GM21447 (cell line): Measurements from ENCODE around the gene TBXT.
A peak's percentile ranks its signal among the peaks of the same experiment; 100 is the strongest.
"Not testable (repeated sequence)": the region's sequence is repeated elsewhere in the genome, so short reads cannot be mapped to it uniquely, and the experiment has no call there.

Experiments used
- ATAC-seq: cut with Tn5 transposase; IDR thresholded peaks from one replicate; pipeline ENCODE4 v1.9.1; 2021; ENCODE audit not compliant: unreplicated experiment

Gene TBXT

GRCh38 chr6:166173281-166173951, 5.8 kb upstream of the TBXT start:
- peak; percentile 42 for ATAC-seq

- ATAC-seq: no peak
Measured at GRCh38 chr6:166172546-166172945, 4.9 kb upstream of the TBXT start.

GRCh38 chr6:166169549-166170421, 2.1 kb upstream of the TBXT start:
- no peak for ATAC-seq

- ATAC-seq: no peak
Measured at GRCh38 chr6:166168616-166169548, 1.2 kb upstream of the TBXT start.

- ATAC-seq: no peak
Measured at GRCh38 chr6:166167258-166167731, 356 bp downstream of the TBXT start.

- ATAC-seq: no peak
Measured at GRCh38 chr6:166166314-166167257, 1.1 kb downstream of the TBXT start.

- no peak for ATAC-seq
Measured at GRCh38 chr6:166165558-166166313, 1.9 kb downstream of the TBXT start.

GRCh38 chr6:166162599-166163342, 4.9 kb downstream of the TBXT start:
- ATAC-seq: peak; percentile 81

- ATAC-seq: no peak
Measured at GRCh38 chr6:166157930-166158617, 9.6 kb downstream of the TBXT start.

GRCh38 chr6:166156942-166157341, 10.7 kb downstream of the TBXT start:
- no peak for ATAC-seq

GRCh38 chr6:166153966-166154365, 13.7 kb downstream of the TBXT start:
- ATAC-seq: no peak

GRCh38 chr6:166152660-166153059, 15.0 kb downstream of the TBXT start:
- no peak for ATAC-seq

- no peak for ATAC-seq
Measured at GRCh38 chr6:166151798-166152197, 15.9 kb downstream of the TBXT start.

GRCh38 chr6:166145751-166146150, 21.9 kb downstream of the TBXT start:
- no peak for ATAC-seq

- no peak for ATAC-seq
Measured at GRCh38 chr6:166143011-166143410, 24.6 kb downstream of the TBXT start.

GRCh38 chr6:166127624-166128472, 39.8 kb downstream of the TBXT start:
- ATAC-seq: no peak

- not testable (repeated sequence) for ATAC-seq
Measured at GRCh38 chr6:166123115-166123514, 44.5 kb downstream of the TBXT start.
